Fibroblast of lung (primary cell): ENCODE results near the gene DDX39B.

ENCODE experiments used
- EZH2 ChIP-seq: IDR thresholded peaks from 2 replicates; pipeline ENCODE4 v1.5.1; 2012; ENCODE audit warnings: low read length, control low read depth, mild to moderate bottlenecking; ENCODE audit errors: missing control alignments
- TF ChIP-seq, protein P1 (sequence below), 2 donors: IDR thresholded peaks in 1 of 2; conservative IDR thresholded peaks in 1 of 2; 1 replicate in 1 of 2; 2 replicates in 1 of 2; pipeline ENCODE4 v1.5.1; 2011 to 2012; ENCODE audit warnings: low read length in 2 of 2, control low read depth in 1 of 2, inconsistent platforms in 1 of 2, low read depth in 1 of 2, mild to moderate bottlenecking in 1 of 2

DNA sequence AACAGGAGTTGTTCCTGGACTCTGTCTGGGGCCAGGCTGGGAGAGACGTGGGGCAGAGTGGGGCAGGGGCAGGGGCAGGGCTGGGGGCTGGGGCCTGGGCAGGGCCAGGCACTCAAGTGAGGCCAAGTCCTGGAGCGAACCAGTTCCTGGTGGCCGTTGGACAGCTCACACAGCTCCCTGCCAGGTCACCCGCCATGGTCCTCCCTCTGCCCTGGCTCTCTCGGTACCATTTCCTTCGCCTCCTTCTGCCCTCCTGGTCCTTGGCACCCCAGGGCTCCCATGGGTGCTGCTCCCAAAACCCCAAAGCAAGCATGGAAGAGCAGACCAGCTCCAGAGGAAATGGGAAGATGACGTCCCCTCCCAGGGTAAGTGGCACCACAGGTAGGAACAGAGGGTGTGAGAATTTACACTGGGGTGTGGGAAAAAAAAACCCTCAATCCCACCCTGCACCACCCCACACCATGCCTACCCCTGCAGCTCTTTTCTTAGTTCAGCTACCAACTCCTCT lies 12.9 kb downstream of the DDX39B start, which contains the start of gene MCCD1:
- TF ChIP-seq, protein P1, sequence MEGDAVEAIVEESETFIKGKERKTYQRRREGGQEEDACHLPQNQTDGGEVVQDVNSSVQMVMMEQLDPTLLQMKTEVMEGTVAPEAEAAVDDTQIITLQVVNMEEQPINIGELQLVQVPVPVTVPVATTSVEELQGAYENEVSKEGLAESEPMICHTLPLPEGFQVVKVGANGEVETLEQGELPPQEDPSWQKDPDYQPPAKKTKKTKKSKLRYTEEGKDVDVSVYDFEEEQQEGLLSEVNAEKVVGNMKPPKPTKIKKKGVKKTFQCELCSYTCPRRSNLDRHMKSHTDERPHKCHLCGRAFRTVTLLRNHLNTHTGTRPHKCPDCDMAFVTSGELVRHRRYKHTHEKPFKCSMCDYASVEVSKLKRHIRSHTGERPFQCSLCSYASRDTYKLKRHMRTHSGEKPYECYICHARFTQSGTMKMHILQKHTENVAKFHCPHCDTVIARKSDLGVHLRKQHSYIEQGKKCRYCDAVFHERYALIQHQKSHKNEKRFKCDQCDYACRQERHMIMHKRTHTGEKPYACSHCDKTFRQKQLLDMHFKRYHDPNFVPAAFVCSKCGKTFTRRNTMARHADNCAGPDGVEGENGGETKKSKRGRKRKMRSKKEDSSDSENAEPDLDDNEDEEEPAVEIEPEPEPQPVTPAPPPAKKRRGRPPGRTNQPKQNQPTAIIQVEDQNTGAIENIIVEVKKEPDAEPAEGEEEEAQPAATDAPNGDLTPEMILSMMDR (conservative IDR thresholded peaks at IDR 0.05 in 1 of 2, IDR thresholded peaks at IDR 0.05 in 1 of 2; ENCODE audit: low read depth in 1 of 2, low read length in 2 of 2), result no peak
- TF ChIP-seq EZH2, result no peak
